ENCODE data around the gene MPPED2.

Gene MPPED2

GRCh38 chr11:30485222-30485621 is 100.9 kb downstream of the MPPED2 start:
- Histone ChIP-seq H3K9me3 (ENCODE audit: low read length) (no peaks in the 10 kb centered on the region), H2AFZ (ENCODE audit: low read depth, low read length) (no peak overlapping the region), H3K27me3 (ENCODE audit: insufficient read depth, low read length) (no peaks in the 10 kb centered on the region), H3K36me3 (ENCODE audit: insufficient read depth, low read length) (no peaks in the 10 kb centered on the region), H3K4me3 (ENCODE audit: low read length) (no peak overlapping the region), H3K4me1 (ENCODE audit: insufficient read depth, low read length) (peaks cover 6% of the 10 kb centered on the region)

- H2AFZ ChIP-seq (ENCODE audit: low read depth, low read length): no peak overlapping the region
- H3K27me3 ChIP-seq (ENCODE audit: insufficient read depth, low read length): no peaks in the 10 kb centered on the region
- H3K4me1 ChIP-seq (ENCODE audit: insufficient read depth, low read length): peaks cover 9% of the 10 kb centered on the region
- H3K4me3 ChIP-seq (ENCODE audit: low read length): no peak overlapping the region
- H3K9me3 ChIP-seq (ENCODE audit: low read length): no peaks in the 10 kb centered on the region
- H3K36me3 ChIP-seq (ENCODE audit: insufficient read depth, low read length): no peaks in the 10 kb centered on the region
Observed at GRCh38 chr11:30483056-30483455, 103.1 kb downstream of the MPPED2 start.

GRCh38 chr11:30481796-30482195 is 104.4 kb downstream of the MPPED2 start:
- no peaks in the 10 kb centered on the region for H3K36me3 ChIP-seq (ENCODE audit: insufficient read depth, low read length)
- no peaks in the 10 kb centered on the region for H3K27me3 ChIP-seq (ENCODE audit: insufficient read depth, low read length)
- H3K4me1 ChIP-seq (ENCODE audit: insufficient read depth, low read length): peaks cover 9% of the 10 kb centered on the region
- no peak overlapping the region for H2AFZ ChIP-seq (ENCODE audit: low read depth, low read length)
- no peak overlapping the region for H3K4me3 ChIP-seq (ENCODE audit: low read length)
- no peaks in the 10 kb centered on the region for H3K9me3 ChIP-seq (ENCODE audit: low read length)

- no peaks in the 10 kb centered on the region for H3K36me3 ChIP-seq (ENCODE audit: insufficient read depth, low read length)
- no peaks in the 10 kb centered on the region for H3K9me3 ChIP-seq (ENCODE audit: low read length)
- H2AFZ ChIP-seq (ENCODE audit: low read depth, low read length): no peak overlapping the region
- H3K4me3 ChIP-seq (ENCODE audit: low read length): no peak overlapping the region
- no peaks in the 10 kb centered on the region for H3K27me3 ChIP-seq (ENCODE audit: insufficient read depth, low read length)
- H3K4me1 ChIP-seq (ENCODE audit: insufficient read depth, low read length): peaks cover 9% of the 10 kb centered on the region
Observed at GRCh38 chr11:30481330-30481729, 104.8 kb downstream of the MPPED2 start.

GRCh38 chr11:30479899-30480298 is 106.3 kb downstream of the MPPED2 start:
- no peaks in the 10 kb centered on the region for H3K27me3 ChIP-seq (ENCODE audit: insufficient read depth, low read length)
- H3K4me3 ChIP-seq (ENCODE audit: low read length): no peak overlapping the region
- no peaks in the 10 kb centered on the region for H3K9me3 ChIP-seq (ENCODE audit: low read length)
- H3K4me1 ChIP-seq (ENCODE audit: insufficient read depth, low read length): peaks cover 9% of the 10 kb centered on the region
- no peak overlapping the region for H2AFZ ChIP-seq (ENCODE audit: low read depth, low read length)
- no peaks in the 10 kb centered on the region for H3K36me3 ChIP-seq (ENCODE audit: insufficient read depth, low read length)

GRCh38 chr11:30478923-30479322 is 107.2 kb downstream of the MPPED2 start:
- Histone ChIP-seq H3K36me3 (ENCODE audit: insufficient read depth, low read length) (no peaks in the 10 kb centered on the region), H3K27me3 (ENCODE audit: insufficient read depth, low read length) (no peaks in the 10 kb centered on the region), H3K4me1 (ENCODE audit: insufficient read depth, low read length) (peaks cover 9% of the 10 kb centered on the region), H2AFZ (ENCODE audit: low read depth, low read length) (no peak overlapping the region), H3K4me3 (ENCODE audit: low read length) (no peak overlapping the region), H3K9me3 (ENCODE audit: low read length) (no peaks in the 10 kb centered on the region)

GRCh38 chr11:30477061-30477460 is 109.1 kb downstream of the MPPED2 start:
- no peaks in the 10 kb centered on the region for H3K27me3 ChIP-seq (ENCODE audit: insufficient read depth, low read length)
- no peaks in the 10 kb centered on the region for H3K9me3 ChIP-seq (ENCODE audit: low read length)
- H3K36me3 ChIP-seq (ENCODE audit: insufficient read depth, low read length): no peaks in the 10 kb centered on the region
- H2AFZ ChIP-seq (ENCODE audit: low read depth, low read length): no peak overlapping the region
- H3K4me1 ChIP-seq (ENCODE audit: insufficient read depth, low read length): peaks cover 9% of the 10 kb centered on the region
- H3K4me3 ChIP-seq (ENCODE audit: low read length): no peak overlapping the region

GRCh38 chr11:30474151-30474954 is 111.8 kb downstream of the MPPED2 start:
- no peaks in the 10 kb centered on the region for H3K27me3 ChIP-seq (ENCODE audit: insufficient read depth, low read length)
- H2AFZ ChIP-seq (ENCODE audit: low read depth, low read length): no peak overlapping the region
- no peaks in the 10 kb centered on the region for H3K9me3 ChIP-seq (ENCODE audit: low read length)
- no peak overlapping the region for H3K4me3 ChIP-seq (ENCODE audit: low read length)
- H3K4me1 ChIP-seq (ENCODE audit: insufficient read depth, low read length): no peaks in the 10 kb centered on the region
- H3K36me3 ChIP-seq (ENCODE audit: insufficient read depth, low read length): no peaks in the 10 kb centered on the region

GRCh38 chr11:30471244-30471643 is 114.9 kb downstream of the MPPED2 start:
- H3K4me3 ChIP-seq (ENCODE audit: low read length): no peak overlapping the region
- H3K27me3 ChIP-seq (ENCODE audit: insufficient read depth, low read length): no peaks in the 10 kb centered on the region
- peaks cover 2% of the 10 kb centered on the region for H3K4me1 ChIP-seq (ENCODE audit: insufficient read depth, low read length)
- no peaks in the 10 kb centered on the region for H3K9me3 ChIP-seq (ENCODE audit: low read length)
- no peak overlapping the region for H2AFZ ChIP-seq (ENCODE audit: low read depth, low read length)
- no peaks in the 10 kb centered on the region for H3K36me3 ChIP-seq (ENCODE audit: insufficient read depth, low read length)

GRCh38 chr11:30468881-30469280 is 117.3 kb downstream of the MPPED2 start:
- Histone ChIP-seq H3K9me3 (ENCODE audit: low read length) (no peaks in the 10 kb centered on the region), H3K4me3 (ENCODE audit: low read length) (no peak overlapping the region), H3K4me1 (ENCODE audit: insufficient read depth, low read length) (peaks cover 2% of the 10 kb centered on the region), H3K36me3 (ENCODE audit: insufficient read depth, low read length) (no peaks in the 10 kb centered on the region), H3K27me3 (ENCODE audit: insufficient read depth, low read length) (no peaks in the 10 kb centered on the region), H2AFZ (ENCODE audit: low read depth, low read length) (no peak overlapping the region)

GRCh38 chr11:30467176-30467575 is 119.0 kb downstream of the MPPED2 start:
- Histone ChIP-seq H3K27me3 (ENCODE audit: insufficient read depth, low read length) (no peaks in the 10 kb centered on the region), H2AFZ (ENCODE audit: low read depth, low read length) (no peak overlapping the region), H3K36me3 (ENCODE audit: insufficient read depth, low read length) (no peaks in the 10 kb centered on the region), H3K9me3 (ENCODE audit: low read length) (no peaks in the 10 kb centered on the region), H3K4me3 (ENCODE audit: low read length) (no peak overlapping the region), H3K4me1 (ENCODE audit: insufficient read depth, low read length) (peaks cover 2% of the 10 kb centered on the region)

GRCh38 chr11:30465623-30466022 is 120.5 kb downstream of the MPPED2 start:
- H2AFZ ChIP-seq (ENCODE audit: low read depth, low read length): no peak overlapping the region
- no peaks in the 10 kb centered on the region for H3K9me3 ChIP-seq (ENCODE audit: low read length)
- H3K4me3 ChIP-seq (ENCODE audit: low read length): no peak overlapping the region
- peaks cover 2% of the 10 kb centered on the region for H3K4me1 ChIP-seq (ENCODE audit: insufficient read depth, low read length)
- no peaks in the 10 kb centered on the region for H3K36me3 ChIP-seq (ENCODE audit: insufficient read depth, low read length)
- no peaks in the 10 kb centered on the region for H3K27me3 ChIP-seq (ENCODE audit: insufficient read depth, low read length)

- H3K36me3 ChIP-seq (ENCODE audit: insufficient read depth, low read length): no peaks in the 10 kb centered on the region
- H3K9me3 ChIP-seq (ENCODE audit: low read length): no peaks in the 10 kb centered on the region
- H2AFZ ChIP-seq (ENCODE audit: low read depth, low read length): no peak overlapping the region
- H3K27me3 ChIP-seq (ENCODE audit: insufficient read depth, low read length): no peaks in the 10 kb centered on the region
- H3K4me1 ChIP-seq (ENCODE audit: insufficient read depth, low read length): peaks cover 2% of the 10 kb centered on the region
- H3K4me3 ChIP-seq (ENCODE audit: low read length): no peak overlapping the region
Observed at GRCh38 chr11:30465192-30465591, 121.0 kb downstream of the MPPED2 start.

GRCh38 chr11:30463266-30463665 is 122.9 kb downstream of the MPPED2 start:
- H3K4me3 ChIP-seq (ENCODE audit: low read length): no peak overlapping the region
- H2AFZ ChIP-seq (ENCODE audit: low read depth, low read length): no peak overlapping the region
- peaks cover 2% of the 10 kb centered on the region for H3K4me1 ChIP-seq (ENCODE audit: insufficient read depth, low read length)
- no peaks in the 10 kb centered on the region for H3K9me3 ChIP-seq (ENCODE audit: low read length)
- no peaks in the 10 kb centered on the region for H3K27me3 ChIP-seq (ENCODE audit: insufficient read depth, low read length)
- no peaks in the 10 kb centered on the region for H3K36me3 ChIP-seq (ENCODE audit: insufficient read depth, low read length)

Measured in neuron (in vitro differentiated cells).